ENCODE data around the gene UBN1.

UBN1 gene

GRCh38 chr16:4897328-4897727 is 50.0 kb downstream of the UBN1 start:
- ATAC-seq, result no peak
- Mint-ChIP-seq H3K9me3 (peaks cover 7% of the 10 kb centered on the region), H3K4me3 (no peak overlapping the region), H3K27ac (no peak overlapping the region), H3K4me1 (no peaks in the 10 kb centered on the region), H3K36me3 (no peaks in the 10 kb centered on the region), H3K27me3 (peaks cover 31% of the 10 kb centered on the region)

GRCh38 chr16:4898811-4899473 is 51.7 kb downstream of the UBN1 start:
- H3K27ac Mint-ChIP-seq, result no peak overlapping the region
- peaks cover 7% of the 10 kb centered on the region for H3K9me3 Mint-ChIP-seq
- no peak overlapping the region for H3K4me3 Mint-ChIP-seq
- peaks cover 47% of the 10 kb centered on the region for H3K27me3 Mint-ChIP-seq
- H3K4me1 Mint-ChIP-seq, result no peaks in the 10 kb centered on the region
- ATAC-seq, result peak; percentile 18
- H3K36me3 Mint-ChIP-seq, result no peaks in the 10 kb centered on the region

- Mint-ChIP-seq H3K27me3 (peaks cover 52% of the 10 kb centered on the region), H3K4me3 (no peak overlapping the region)
Observed at GRCh38 chr16:4899474-4899846, 52.2 kb downstream of the UBN1 start.

GRCh38 chr16:4900036-4900435 is 52.8 kb downstream of the UBN1 start:
- H3K27me3 Mint-ChIP-seq, result peaks cover 58% of the 10 kb centered on the region
- no peaks in the 10 kb centered on the region for H3K4me1 Mint-ChIP-seq
- no peaks in the 10 kb centered on the region for H3K36me3 Mint-ChIP-seq
- H3K9me3 Mint-ChIP-seq, result peaks cover 7% of the 10 kb centered on the region
- ATAC-seq, result no peak
- H3K4me3 Mint-ChIP-seq, result no peak overlapping the region
- H3K27ac Mint-ChIP-seq, result no peak overlapping the region

More at GRCh38 chr16:4899474-4899846, 52.2 kb downstream of the UBN1 start:
- H3K27ac Mint-ChIP-seq, result no peak overlapping the region
- no peaks in the 10 kb centered on the region for H3K4me1 Mint-ChIP-seq
- peaks cover 7% of the 10 kb centered on the region for H3K9me3 Mint-ChIP-seq
- no peaks in the 10 kb centered on the region for H3K36me3 Mint-ChIP-seq
- ATAC-seq, result peak; percentile 28

GRCh38 chr16:4900750-4901149 is 53.5 kb downstream of the UBN1 start:
- no peak overlapping the region for H3K4me3 Mint-ChIP-seq
- no peak for ATAC-seq
- no peaks in the 10 kb centered on the region for H3K4me1 Mint-ChIP-seq
- no peaks in the 10 kb centered on the region for H3K36me3 Mint-ChIP-seq
- H3K27me3 Mint-ChIP-seq, result peaks cover 57% of the 10 kb centered on the region
- H3K9me3 Mint-ChIP-seq, result peaks cover 7% of the 10 kb centered on the region
- no peak overlapping the region for H3K27ac Mint-ChIP-seq

- H3K4me1 Mint-ChIP-seq, result no peaks in the 10 kb centered on the region
- H3K27me3 Mint-ChIP-seq, result peaks cover 48% of the 10 kb centered on the region
- H3K27ac Mint-ChIP-seq, result no peak overlapping the region
- H3K36me3 Mint-ChIP-seq, result no peaks in the 10 kb centered on the region
- H3K4me3 Mint-ChIP-seq, result no peak overlapping the region
- peaks cover 7% of the 10 kb centered on the region for H3K9me3 Mint-ChIP-seq
- no peak for ATAC-seq
Observed at GRCh38 chr16:4902038-4902437, 54.8 kb downstream of the UBN1 start.

- H3K27me3 Mint-ChIP-seq, result peaks cover 32% of the 10 kb centered on the region
- no peak overlapping the region for H3K4me3 Mint-ChIP-seq
- no peak overlapping the region for H3K27ac Mint-ChIP-seq
- ATAC-seq, result no peak
- no peaks in the 10 kb centered on the region for H3K36me3 Mint-ChIP-seq
- no peaks in the 10 kb centered on the region for H3K9me3 Mint-ChIP-seq
- no peaks in the 10 kb centered on the region for H3K4me1 Mint-ChIP-seq
Observed at GRCh38 chr16:4904108-4904941, 57.0 kb downstream of the UBN1 start.

- Mint-ChIP-seq H3K27me3 (peaks cover 32% of the 10 kb centered on the region), H3K4me3 (no peak overlapping the region), H3K9me3 (no peaks in the 10 kb centered on the region), H3K4me1 (no peaks in the 10 kb centered on the region), H3K36me3 (no peaks in the 10 kb centered on the region), H3K27ac (no peak overlapping the region)
- ATAC-seq, result no peak
Observed at GRCh38 chr16:4904942-4905615, 57.8 kb downstream of the UBN1 start.

GRCh38 chr16:4908854-4909401 is 61.6 kb downstream of the UBN1 start:
- no peak overlapping the region for H3K4me3 Mint-ChIP-seq
- ATAC-seq, result peak; percentile 44
- no peaks in the 10 kb centered on the region for H3K36me3 Mint-ChIP-seq
- H3K4me1 Mint-ChIP-seq, result no peaks in the 10 kb centered on the region
- H3K9me3 Mint-ChIP-seq, result no peaks in the 10 kb centered on the region
- H3K27ac Mint-ChIP-seq, result no peak overlapping the region
- H3K27me3 Mint-ChIP-seq, result peaks cover 30% of the 10 kb centered on the region

GRCh38 chr16:4909825-4910224 is 62.5 kb downstream of the UBN1 start:
- Mint-ChIP-seq H3K4me1 (no peaks in the 10 kb centered on the region), H3K9me3 (no peaks in the 10 kb centered on the region), H3K27ac (no peak overlapping the region), H3K36me3 (no peaks in the 10 kb centered on the region), H3K4me3 (no peak overlapping the region), H3K27me3 (peaks cover 27% of the 10 kb centered on the region)
- no peak for ATAC-seq

GRCh38 chr16:4910828-4911227 is 63.5 kb downstream of the UBN1 start:
- Mint-ChIP-seq H3K4me3 (no peak overlapping the region), H3K27me3 (peaks cover 25% of the 10 kb centered on the region), H3K9me3 (no peaks in the 10 kb centered on the region), H3K27ac (no peak overlapping the region), H3K36me3 (no peaks in the 10 kb centered on the region), H3K4me1 (no peaks in the 10 kb centered on the region)
- no peak for ATAC-seq

- Mint-ChIP-seq H3K4me1 (no peaks in the 10 kb centered on the region), H3K4me3 (no peak overlapping the region), H3K27ac (no peak overlapping the region), H3K36me3 (no peaks in the 10 kb centered on the region), H3K27me3 (peaks cover 25% of the 10 kb centered on the region), H3K9me3 (no peaks in the 10 kb centered on the region)
- ATAC-seq, result no peak
Observed at GRCh38 chr16:4911970-4912386, 64.7 kb downstream of the UBN1 start.

GRCh38 chr16:4913130-4913773 is 66.0 kb downstream of the UBN1 start:
- Mint-ChIP-seq H3K36me3 (no peaks in the 10 kb centered on the region), H3K4me3 (no peak overlapping the region), H3K27ac (no peak overlapping the region), H3K4me1 (no peaks in the 10 kb centered on the region), H3K9me3 (no peaks in the 10 kb centered on the region), H3K27me3 (peaks cover 25% of the 10 kb centered on the region)
- no peak for ATAC-seq

GRCh38 chr16:4913774-4914525 is 66.7 kb downstream of the UBN1 start:
- Mint-ChIP-seq H3K36me3 (no peaks in the 10 kb centered on the region), H3K9me3 (no peaks in the 10 kb centered on the region), H3K27me3 (peaks cover 25% of the 10 kb centered on the region), H3K4me1 (no peaks in the 10 kb centered on the region), H3K4me3 (no peak overlapping the region), H3K27ac (no peak overlapping the region)
- ATAC-seq, result no peak

Data from stimulated activated memory B cell treated with anti-CD40 and anti-IgM and Interleukin-4, amounts not matched to agents 10 μg/mL and 1 μg/mL and 100 μg/mL, for 72 hours (primary cell).